Fibroblast of skin of right quadriceps (primary cell): ENCODE data around the gene LRP8.

Experiments
- DNase-seq: peaks from one replicate; pipeline ENCODE4 v3.0.0-alpha.2; 2013

Gene LRP8

GRCh38 chr1:53321366-53321765 lies 6.5 kb downstream of the LRP8 start:
- no peak for DNase-seq

DNA sequence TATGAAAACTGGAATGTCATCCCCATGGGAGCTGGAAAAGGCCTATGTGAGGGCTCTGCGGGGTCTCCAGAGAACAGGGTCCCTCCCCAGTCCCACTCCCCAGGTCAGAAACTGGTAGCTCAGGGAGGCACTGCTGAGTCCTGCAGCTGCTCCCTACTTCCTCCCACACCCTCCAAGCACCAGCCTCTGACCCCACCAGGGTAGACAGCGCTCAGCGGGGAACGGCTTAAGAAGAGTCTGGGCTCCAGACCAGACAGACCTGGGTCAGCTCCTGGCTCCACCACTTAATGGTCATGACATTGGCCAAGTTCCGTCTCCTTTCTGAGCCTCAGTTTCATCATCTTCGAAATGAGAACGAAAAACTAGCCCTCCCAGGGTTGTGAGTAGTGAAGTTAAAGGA lies 7.2 kb downstream of the LRP8 start:
- no peak for DNase-seq

GRCh38 chr1:53319296-53320101 lies 8.4 kb downstream of the LRP8 start:
- DNase-seq = no peak

GRCh38 chr1:53317646-53318539 lies 10.0 kb downstream of the LRP8 start:
- DNase-seq = no peak

GRCh38 chr1:53316766-53317581 lies 10.9 kb downstream of the LRP8 start:
- DNase-seq = peak; percentile 32

GRCh38 chr1:53316424-53316765 lies 11.5 kb downstream of the LRP8 start:
- no peak for DNase-seq

DNA sequence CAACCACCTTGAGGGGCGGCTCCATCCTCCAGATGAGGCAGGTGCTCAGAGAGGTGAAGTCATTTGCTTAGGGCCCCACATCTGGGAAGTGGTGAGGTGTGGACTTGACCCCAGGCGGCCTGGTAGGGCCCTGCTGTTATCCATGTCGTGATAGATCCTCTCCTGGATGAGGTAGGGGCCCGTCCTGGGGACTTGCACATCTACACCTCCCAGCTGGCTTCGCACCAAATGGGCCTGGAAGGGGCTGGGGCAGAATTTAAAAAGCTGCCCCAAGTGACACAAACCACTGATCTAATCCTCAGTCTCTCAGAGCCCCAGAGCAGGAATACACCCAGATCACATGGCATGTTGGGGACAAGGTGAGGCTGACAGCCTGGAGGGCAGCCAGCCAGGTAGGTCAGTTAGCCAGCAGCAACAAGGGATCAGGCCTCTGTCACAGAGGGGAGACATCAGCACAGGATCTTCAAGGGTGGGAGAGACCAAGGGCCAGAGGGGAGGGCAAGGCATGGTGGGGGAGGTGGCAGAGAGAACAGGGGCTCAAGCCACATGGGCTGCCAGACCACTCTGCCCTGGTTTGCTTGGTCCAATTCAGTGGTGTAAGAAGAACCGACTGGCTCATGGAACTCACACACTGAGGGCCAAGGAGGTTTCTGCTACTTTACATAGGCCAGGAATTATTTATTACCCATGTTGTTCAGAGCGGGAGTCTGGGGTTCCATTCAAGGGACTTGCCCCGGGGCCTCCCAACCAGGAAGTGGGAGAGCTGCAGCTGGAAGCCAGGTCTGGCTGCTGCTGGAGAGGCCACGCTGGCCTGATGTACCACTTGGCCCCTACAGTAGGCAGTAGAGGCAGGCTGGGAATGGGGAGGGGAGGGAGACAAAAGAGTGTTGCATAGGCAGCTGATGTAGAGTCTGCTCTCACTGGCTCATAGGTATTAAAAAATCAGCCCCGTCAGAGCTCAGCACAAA lies 12.1 kb downstream of the LRP8 start:
- no peak for DNase-seq

DNA sequence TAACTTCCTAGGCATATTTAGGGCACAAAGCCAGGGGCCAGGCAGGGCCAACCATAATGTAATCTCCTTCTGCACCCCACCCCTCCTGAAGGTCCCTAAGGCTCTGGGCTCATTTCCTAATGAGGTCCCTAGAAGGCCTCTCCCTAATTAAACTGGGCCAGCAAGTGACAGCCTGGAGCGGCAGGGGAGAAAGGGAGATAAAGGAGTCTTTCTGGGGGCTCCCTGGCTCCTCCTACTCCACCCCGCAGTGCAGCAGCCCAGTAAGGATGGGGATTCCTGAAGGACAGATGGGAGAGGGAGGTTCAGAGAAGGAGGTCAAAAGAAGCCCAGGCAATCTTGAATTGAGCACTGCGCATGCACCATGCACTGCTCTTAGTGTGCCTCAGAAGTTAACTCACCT lies 12.8 kb downstream of the LRP8 start:
- DNase-seq = no peak

DNA sequence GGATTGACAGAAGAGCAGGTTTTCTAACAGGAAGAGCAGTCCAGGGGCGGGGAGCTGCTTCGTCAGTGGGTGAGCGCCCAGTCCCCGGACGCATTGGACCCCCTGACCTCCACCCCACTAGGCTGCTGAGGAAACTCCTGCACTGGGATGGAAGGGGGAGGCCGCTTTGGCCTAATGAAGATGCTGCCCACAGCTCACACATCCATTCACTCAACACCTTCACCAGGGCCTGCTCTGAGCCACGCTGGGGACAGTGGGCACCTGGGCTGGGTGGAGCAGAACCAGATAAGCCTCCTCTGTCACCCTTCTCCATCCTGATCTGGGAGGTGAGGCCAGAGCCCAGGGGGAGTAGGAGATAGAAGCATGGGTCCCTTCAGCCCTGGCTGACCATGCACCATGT lies 13.3 kb downstream of the LRP8 start:
- no peak for DNase-seq

DNA sequence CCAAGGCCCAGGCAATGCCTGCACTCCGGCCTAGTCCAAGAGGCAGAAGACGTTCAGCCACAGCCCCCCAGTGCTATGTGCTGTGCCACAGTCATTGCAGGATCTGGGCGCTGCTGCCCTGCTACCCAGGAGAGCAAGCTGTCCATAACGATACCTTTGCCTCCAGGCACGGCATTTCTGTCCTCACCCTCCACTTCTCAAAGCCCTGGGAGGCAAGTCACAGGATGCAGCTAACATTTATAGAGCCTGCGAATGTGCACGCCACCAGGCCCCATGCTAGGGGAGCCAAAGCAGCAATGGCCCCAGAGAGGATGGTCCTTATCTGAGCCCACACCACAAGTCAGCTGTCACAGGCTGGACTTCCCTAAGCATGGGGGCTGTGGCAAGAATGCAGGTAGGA lies 13.8 kb downstream of the LRP8 start:
- DNase-seq = no peak

DNA sequence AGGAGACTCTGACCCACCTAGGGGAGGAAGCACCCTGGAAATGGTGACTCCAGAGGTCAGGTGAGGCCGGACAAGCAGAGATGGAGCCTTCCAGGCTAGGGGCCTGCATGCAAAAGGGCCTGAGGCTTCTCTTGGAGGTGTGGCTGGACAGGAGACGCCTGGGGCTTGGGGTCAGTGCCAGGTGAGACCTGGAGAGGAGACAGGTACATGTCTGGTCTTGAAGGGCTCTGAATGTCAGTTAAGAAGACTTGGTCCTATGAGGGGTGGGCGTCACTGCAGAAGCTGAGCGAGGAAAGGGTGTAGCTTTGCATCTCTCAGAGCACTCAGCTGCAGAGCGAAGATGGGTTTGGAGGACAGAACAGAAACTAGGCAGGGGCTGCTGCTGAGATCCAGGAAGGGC lies 14.3 kb downstream of the LRP8 start:
- no peak for DNase-seq

DNA sequence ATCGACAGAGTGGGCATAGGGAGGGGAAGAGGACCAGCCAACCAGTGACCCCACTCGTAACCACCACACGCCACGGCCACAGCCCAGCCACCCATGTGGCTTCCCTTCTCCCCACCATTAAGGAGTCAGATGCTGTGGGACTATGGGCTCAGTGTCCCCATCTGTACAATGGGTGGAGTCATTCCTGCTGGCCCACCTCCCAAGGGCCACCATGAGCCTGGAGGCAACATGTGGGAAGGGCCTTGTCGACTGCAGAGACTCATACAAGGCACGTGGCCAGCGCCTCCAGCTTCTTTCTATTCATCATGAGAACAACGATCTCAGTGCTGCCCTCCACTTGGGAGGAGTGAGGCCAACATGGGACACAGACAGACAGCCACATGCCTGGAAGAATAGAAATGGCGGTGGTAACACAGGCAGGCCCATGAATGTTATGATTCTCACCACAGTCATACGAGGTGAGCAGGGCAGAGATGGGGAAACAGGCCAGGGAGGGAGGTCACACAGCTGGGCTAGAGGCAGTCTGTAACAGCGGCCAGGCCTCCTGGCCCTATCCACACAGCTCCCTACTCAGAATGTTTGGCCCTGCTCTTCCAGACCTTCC lies 16.1 kb downstream of the LRP8 start:
- no peak for DNase-seq

GRCh38 chr1:53310847-53311681 lies 16.8 kb downstream of the LRP8 start:
- no peak for DNase-seq

DNA sequence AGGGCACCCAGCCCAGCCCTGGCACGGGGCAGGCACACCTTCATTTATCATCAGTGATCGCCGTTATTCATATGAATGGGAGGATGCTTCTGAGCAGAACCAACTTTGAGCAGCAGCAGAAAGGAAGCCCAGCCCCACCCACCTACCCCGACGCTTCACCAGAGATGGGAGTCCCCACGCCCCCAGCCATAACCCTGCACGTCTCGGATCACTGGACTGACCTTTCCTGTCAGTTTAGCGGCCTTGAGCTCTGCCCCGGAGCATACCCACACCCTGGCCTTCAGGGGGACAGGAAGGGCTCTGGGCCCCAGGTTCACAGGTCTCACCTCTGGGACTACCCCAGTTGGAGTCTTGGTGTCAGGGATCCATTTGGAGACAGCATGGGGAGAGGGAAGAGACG lies 18.1 kb downstream of the LRP8 start:
- DNase-seq = no peak

GRCh38 chr1:53308506-53308905 lies 19.4 kb downstream of the LRP8 start:
- DNase-seq = no peak

DNA sequence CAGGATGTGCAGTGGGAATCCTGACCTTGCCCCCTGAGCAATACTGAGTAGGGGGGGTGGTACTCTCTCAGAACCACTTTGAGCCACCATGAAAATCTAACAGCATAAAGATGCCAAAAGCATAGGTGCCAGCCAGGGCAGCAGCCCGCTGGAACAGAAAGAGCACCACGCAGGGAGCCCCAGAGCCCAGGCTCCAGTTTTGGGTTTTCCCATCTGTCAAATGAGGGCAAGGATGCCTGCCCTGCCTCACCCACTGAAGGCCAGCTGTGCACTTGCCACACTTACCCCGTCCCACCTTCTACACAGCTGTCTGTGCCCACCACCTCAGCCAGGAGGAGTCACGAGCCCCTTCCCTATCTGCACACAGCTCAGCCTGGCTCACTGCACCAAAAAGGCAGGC lies 20.8 kb downstream of the LRP8 start:
- no peak for DNase-seq

DNA sequence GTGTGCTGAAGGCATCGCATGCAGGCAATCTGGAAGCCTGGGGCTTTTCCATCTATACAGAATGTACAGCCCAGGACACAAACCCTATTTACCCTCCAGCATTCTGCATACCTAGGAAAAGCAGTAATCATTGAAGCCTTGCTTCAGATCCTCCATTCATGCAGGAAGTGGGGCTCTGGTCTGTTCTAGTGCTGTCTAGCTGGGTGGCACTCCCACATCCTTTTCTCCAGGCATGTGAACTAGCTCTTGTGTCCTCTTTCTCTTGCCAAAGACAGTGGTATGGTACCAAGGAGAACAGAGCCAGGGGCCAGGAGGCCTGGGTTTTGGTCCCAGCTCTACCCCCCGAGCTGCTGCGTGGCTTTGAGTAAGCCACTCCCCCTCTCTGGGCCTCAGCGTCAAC lies 21.7 kb downstream of the LRP8 start:
- DNase-seq = no peak

DNA sequence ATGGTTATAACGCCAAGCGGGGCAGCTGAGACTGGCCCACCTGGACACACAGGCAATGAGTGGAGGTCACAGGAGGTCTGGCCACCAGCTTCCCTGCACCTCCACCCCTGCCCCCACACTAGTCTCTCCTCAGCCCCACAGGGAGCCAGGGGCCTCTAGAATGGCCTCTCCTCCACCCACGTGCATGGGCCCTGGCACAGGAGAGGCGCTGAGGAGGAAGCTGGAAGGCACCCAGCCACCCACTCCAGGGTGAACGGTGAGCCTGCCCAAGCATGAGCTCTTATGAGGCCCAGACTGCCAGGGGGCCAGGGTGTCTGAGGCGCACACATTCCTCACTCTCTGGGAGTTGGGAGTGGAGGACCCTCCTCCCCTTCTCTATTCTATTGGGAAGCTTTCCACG lies 22.2 kb downstream of the LRP8 start:
- DNase-seq = no peak

- DNase-seq = no peak
Measured at GRCh38 chr1:53304527-53304926, 23.3 kb downstream of the LRP8 start.

GRCh38 chr1:53303726-53304515 lies 23.9 kb downstream of the LRP8 start:
- peak; percentile 20 for DNase-seq
